ENCODE data around the gene LKAAEAR1.

The LKAAEAR1 gene

GRCh38 chr20:64053841-64054661 is 30.1 kb downstream of the LKAAEAR1 start:
- in situ Hi-C loops (cut with HindIII; ENCODE audit: low sequenced_read_pairs), result loop anchor here (5.0 kb wide), 1 partner anchor 52 kb away; no protein-coding TSS in a partner anchor
- peak; percentile 23 for TF ChIP-seq CTCF (IDR thresholded peaks at IDR 0.05; ENCODE audit: low read depth, low read length, missing control alignments)
- no peak for DNase-seq (ENCODE audit: low read depth)
- H3K4me3 ChIP-seq (ENCODE audit: low read depth, low read length), result no peak overlapping the region

- in situ Hi-C loops (cut with HindIII; ENCODE audit: low sequenced_read_pairs), result loop anchor here (5.0 kb wide), 1 partner anchor 51 kb away; no protein-coding TSS in a partner anchor
- no peak overlapping the region for H3K4me3 ChIP-seq (ENCODE audit: low read depth, low read length)
- no peak for DNase-seq (ENCODE audit: low read depth)
- TF ChIP-seq CTCF (IDR thresholded peaks at IDR 0.05; ENCODE audit: low read depth, low read length, missing control alignments), result no peak
These were observed 31.0 kb downstream of the LKAAEAR1 start for GRCh38 chr20:64052987-64053840.

GRCh38 chr20:64052326-64052722 is 31.9 kb downstream of the LKAAEAR1 start:
- no peak for DNase-seq (ENCODE audit: low read depth)
- in situ Hi-C loops (cut with HindIII; ENCODE audit: low sequenced_read_pairs), result loop anchor here (5.0 kb wide), 1 partner anchor 50 kb away; no protein-coding TSS in a partner anchor
- TF ChIP-seq CTCF (IDR thresholded peaks at IDR 0.05; ENCODE audit: low read depth, low read length, missing control alignments), result no peak
- H3K4me3 ChIP-seq (ENCODE audit: low read depth, low read length), result no peak overlapping the region

GRCh38 chr20:64051561-64052325 is 32.5 kb downstream of the LKAAEAR1 start:
- no peak for DNase-seq (ENCODE audit: low read depth)
- in situ Hi-C loops (cut with HindIII; ENCODE audit: low sequenced_read_pairs), result loop anchor here (5.0 kb wide), 1 partner anchor 49 kb away; no protein-coding TSS in a partner anchor
- H3K4me3 ChIP-seq (ENCODE audit: low read depth, low read length), result no peak overlapping the region
- TF ChIP-seq CTCF (IDR thresholded peaks at IDR 0.05; ENCODE audit: low read depth, low read length, missing control alignments), result no peak

GRCh38 chr20:64051033-64051452 is 33.2 kb downstream of the LKAAEAR1 start:
- no peak for DNase-seq (ENCODE audit: low read depth)
- no peak for TF ChIP-seq CTCF (IDR thresholded peaks at IDR 0.05; ENCODE audit: low read depth, low read length, missing control alignments)
- no peak overlapping the region for H3K4me3 ChIP-seq (ENCODE audit: low read depth, low read length)
- in situ Hi-C loops (cut with HindIII; ENCODE audit: low sequenced_read_pairs), result loop anchor here (5.0 kb wide), 1 partner anchor 49 kb away; no protein-coding TSS in a partner anchor
